AG04450 (cell line): ENCODE data around the gene C1QL4. TPM values are rescaled to one million over a fixed set of nuclear protein-coding genes. Genes with fewer than 3 reads are reported as not detected.

Source experiments
- CTCF ChIA-PET: fragments of 300-600, 350-600 bp; formaldehyde crosslinking; extraction: SDS; loops from one replicate; lab custom pipeline; 2022; ENCODE audit warnings: antibody characterized with exemption, inconsistent platforms; lab: Charles Lee
- POLR2A ChIA-PET: fragments of 350-600 bp; formaldehyde crosslinking; extraction: SDS; loops from one replicate; lab custom pipeline; 2021; ENCODE audit warnings: antibody characterized with exemption, inconsistent platforms; lab: Yijun Ruan, JAX
- DNase-seq: peaks from one replicate; pipeline ENCODE4 v3.0.0-alpha.2; 2011; ENCODE audit warnings: low read depth, low spot score
- H3K27ac ChIP-seq: one replicate; pipeline ENCODE4 v1.5.1; 2012; ENCODE audit warnings: low read depth, low read length, control low read depth
- H3K27me3 ChIP-seq: one replicate; pipeline ENCODE4 v1.6.0; 2012; ENCODE audit warnings: low read length; ENCODE audit not compliant: control insufficient read depth, insufficient read depth
- H3K4me3 ChIP-seq: 2 replicates; pipeline ENCODE4 v1.5.1; 2011; ENCODE audit warnings: mild to moderate bottlenecking, low read depth, low read length, control low read depth
- H3K9me3 ChIP-seq: 2 replicates; pipeline ENCODE4 v1.5.1; 2012; ENCODE audit warnings: low read length; ENCODE audit not compliant: control insufficient read depth, insufficient read depth
- CTCF ChIP-seq: IDR thresholded peaks from 2 replicates; pipeline ENCODE4 v1.5.1; 2011; ENCODE audit warnings: low read depth, low read length, control low read depth, inconsistent platforms
- polyA plus RNA-seq: library from polyadenylated mRNA; depleted of rRNA; stranded (reverse); fragments of >200 nt; gene quantifications from 2 replicates; pipeline ENCODE4 v1.2.3, GENCODE V29; 2011

C1QL4 gene
- polyA plus RNA-seq, 1 experiment = not detected

GRCh38 chr12:49359671-49360070 is 22.7 kb upstream of the C1QL4 start:
- ChIA-PET POLR2A (no interaction called here), CTCF (interaction anchor here (0.7 to 7.4 kb wide), 16 partner anchors 12 to 389 kb away, joined by 3 to 454 read pairs (median 14); partner anchors contain the start of gene DNAJC22)
- Histone ChIP-seq H3K27ac (no peak overlapping the region), H3K4me3 (no peak overlapping the region), H3K27me3 (no peaks in the 10 kb centered on the region), H3K9me3 (no peaks in the 10 kb centered on the region)
- DNase-seq = no peak
- TF ChIP-seq CTCF = no peak

DNA sequence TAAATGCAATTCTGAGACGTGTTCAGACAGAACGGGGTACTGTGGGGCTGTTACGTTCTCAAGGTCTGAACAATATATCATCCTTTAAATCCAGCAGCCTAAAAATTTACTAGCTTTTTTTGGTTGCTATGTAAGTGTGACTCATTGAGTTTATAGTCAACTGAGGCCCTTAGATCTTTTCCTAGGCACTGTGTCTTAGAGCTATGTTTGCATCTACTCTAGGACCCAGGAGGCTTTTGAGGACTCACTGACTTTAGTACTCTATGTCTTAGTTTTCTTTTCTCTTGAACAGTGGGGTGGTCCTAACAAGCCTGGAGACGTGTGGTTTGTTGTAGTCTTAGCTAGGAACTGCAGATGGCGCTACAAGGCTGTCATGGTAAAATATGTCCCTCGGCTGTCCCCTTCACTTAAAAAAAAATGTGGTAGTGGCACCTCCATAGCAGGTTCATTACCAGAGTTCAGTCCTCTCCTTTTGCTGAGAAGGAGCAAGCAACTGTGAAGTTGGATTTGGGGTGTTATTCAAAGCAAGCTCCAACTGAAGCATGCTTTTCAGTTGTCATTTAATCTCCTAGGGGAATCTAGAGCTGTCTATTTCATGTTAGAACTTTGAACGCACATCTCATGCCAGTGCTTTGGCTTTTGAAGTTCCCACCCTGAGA is 21.6 kb upstream of the C1QL4 start:
- peak; percentile 82 for TF ChIP-seq CTCF
- ChIA-PET CTCF (interaction anchor here (0.6 to 7.4 kb wide), 68 partner anchors 10 to 632 kb away, joined by 3 to 454 read pairs (median 5); partner anchors contain the start of genes C1QL4, DNAJC22, KCNH3 and PRPH), POLR2A (interaction anchor here (1.0 to 1.5 kb wide), 7 partner anchors 8 to 228 kb away, joined by 3 to 12 read pairs (median 3); partner anchors contain the start of gene SPATS2)
- no peak overlapping the region for H3K4me3 ChIP-seq
- no peaks in the 10 kb centered on the region for H3K9me3 ChIP-seq
- no peak for DNase-seq
- no peak overlapping the region for H3K27ac ChIP-seq
- H3K27me3 ChIP-seq = no peaks in the 10 kb centered on the region

- ChIA-PET CTCF (interaction anchor here (0.6 to 7.4 kb wide), 40 partner anchors 9 to 351 kb away, joined by 3 to 454 read pairs (median 6); partner anchors contain the start of genes C1QL4, DNAJC22, SPATS2 and TROAP), POLR2A (interaction anchor here (0.5 to 1.5 kb wide), 4 partner anchors 10 to 224 kb away, joined by 4 to 5 read pairs (median 4); partner anchors contain the start of gene SPATS2)
- H3K9me3 ChIP-seq = no peaks in the 10 kb centered on the region
- H3K27me3 ChIP-seq = no peaks in the 10 kb centered on the region
- peak; percentile 56 for TF ChIP-seq CTCF
- H3K4me3 ChIP-seq = no peak overlapping the region
- no peak overlapping the region for H3K27ac ChIP-seq
- peak; percentile 32 for DNase-seq
These were observed 20.2 kb upstream of the C1QL4 start for GRCh38 chr12:49357103-49357678.

DNA sequence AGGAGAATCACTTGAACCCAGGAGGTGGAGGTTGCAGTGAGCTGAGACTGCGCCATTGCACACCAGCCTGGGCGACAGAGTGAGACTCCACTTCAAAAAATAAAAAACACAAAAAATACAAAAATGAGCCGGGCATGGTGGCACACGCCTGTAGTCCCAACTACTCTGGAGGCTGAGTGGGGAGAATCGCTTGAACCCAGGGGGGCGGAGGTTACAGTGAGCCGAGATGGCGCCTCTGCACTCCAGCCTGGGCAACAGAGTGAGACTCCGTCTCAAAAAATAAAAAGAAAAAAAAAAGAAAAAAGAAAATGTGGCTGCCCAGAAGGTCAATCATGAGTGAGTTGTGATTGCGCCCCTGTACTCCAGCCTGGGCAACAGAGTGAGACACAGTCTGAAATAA is 18.9 kb upstream of the C1QL4 start:
- DNase-seq = no peak
- Histone ChIP-seq H3K9me3 (no peaks in the 10 kb centered on the region), H3K4me3 (no peak overlapping the region), H3K27ac (no peak overlapping the region), H3K27me3 (no peaks in the 10 kb centered on the region)
- CTCF ChIA-PET = interaction anchor here (2.8 to 7.4 kb wide), 5 partner anchors 8 to 156 kb away, joined by 13 to 454 read pairs (median 37); partner anchors contain the start of gene DNAJC22
- no peak for TF ChIP-seq CTCF
- POLR2A ChIA-PET = no interaction called here
